ENCODE measurements around the gene DNAJC3.

Gene DNAJC3

DNA sequence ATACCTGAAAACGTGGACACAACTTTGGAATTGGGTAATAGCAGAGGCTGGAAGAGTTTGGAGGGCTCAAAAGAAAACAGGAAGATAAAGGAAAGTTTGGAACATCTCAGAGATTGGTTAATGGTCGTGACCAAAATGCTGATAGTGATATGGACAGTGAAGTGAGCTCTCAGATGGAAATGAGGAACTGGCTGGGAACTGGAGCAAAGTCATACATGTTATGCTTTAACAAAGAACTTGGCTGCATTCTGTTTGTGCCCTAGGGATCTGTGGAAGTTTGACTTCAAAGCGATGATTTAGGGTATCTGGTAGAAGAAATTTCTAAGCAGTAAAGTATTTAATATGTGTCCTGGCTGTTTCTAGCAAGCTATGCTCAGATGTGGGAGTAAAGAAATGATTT is 136.2 kb downstream of the DNAJC3 start:
- Histone ChIP-seq H3K9me3 (ENCODE audit: insufficient read depth, low read depth, low read length) (peaks cover 4% of the 10 kb centered on the region; the same call in 1 of the 2 replicates), H3K4me3 (ENCODE audit: low read length) (no peak overlapping the region), H3K27me3 (ENCODE audit: insufficient read depth, low read length) (no peaks in the 10 kb centered on the region), H3K9ac (ENCODE audit: low read depth, low read length) (no peak overlapping the region), H3K4me1 (ENCODE audit: insufficient read depth, low read length) (no peaks in the 10 kb centered on the region), H3K36me3 (ENCODE audit: insufficient read depth, low read depth, low read length) (no peaks in the 10 kb centered on the region), H3K27ac (ENCODE audit: low read length) (no peak overlapping the region)

DNA sequence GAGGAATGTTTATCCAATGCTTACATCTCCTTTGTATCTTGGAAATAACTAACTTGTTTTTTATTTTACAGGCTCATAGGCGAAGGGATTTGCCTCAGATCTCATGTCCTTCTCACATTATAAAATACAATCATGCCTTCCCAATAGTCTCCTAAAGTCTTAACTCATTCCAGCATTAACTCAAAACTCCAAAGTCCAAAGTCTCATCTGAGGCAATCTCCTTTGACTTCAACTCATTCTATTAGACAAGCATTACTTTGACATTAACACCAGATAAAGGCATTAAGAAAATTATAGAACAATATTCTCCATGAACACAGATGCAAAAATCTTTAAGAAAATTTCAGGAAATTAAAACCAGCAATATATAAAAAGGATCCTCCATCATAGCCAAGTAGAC is 137.6 kb downstream of the DNAJC3 start:
- Histone ChIP-seq H3K9me3 (ENCODE audit: insufficient read depth, low read depth, low read length) (peaks cover 4% of the 10 kb centered on the region; the same call in 1 of the 2 replicates), H3K36me3 (ENCODE audit: insufficient read depth, low read depth, low read length) (no peaks in the 10 kb centered on the region), H3K27ac (ENCODE audit: low read length) (no peak overlapping the region), H3K9ac (ENCODE audit: low read depth, low read length) (no peak overlapping the region), H3K4me1 (ENCODE audit: insufficient read depth, low read length) (no peaks in the 10 kb centered on the region), H3K4me3 (ENCODE audit: low read length) (no peak overlapping the region), H3K27me3 (ENCODE audit: insufficient read depth, low read length) (no peaks in the 10 kb centered on the region)

DNA sequence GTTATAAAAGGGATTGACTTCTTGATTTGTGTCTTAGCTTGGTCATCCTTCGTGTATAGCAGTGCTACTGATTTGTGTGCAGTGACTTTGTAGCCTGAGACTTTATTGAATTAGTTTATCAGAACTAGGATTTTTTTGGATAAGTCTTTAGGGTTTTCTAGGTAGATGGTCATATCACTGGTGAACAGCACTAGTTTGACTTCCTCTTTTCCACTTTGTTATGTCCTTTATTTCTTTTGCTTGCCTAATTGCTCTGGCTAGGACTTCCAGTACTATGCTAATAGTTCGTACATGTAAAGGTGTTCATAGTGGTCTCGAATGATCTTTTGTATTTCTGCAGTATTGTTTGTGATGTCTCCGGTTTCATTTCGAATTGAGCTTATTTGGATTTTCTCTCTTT is 145.4 kb downstream of the DNAJC3 start:
- Histone ChIP-seq H3K36me3 (ENCODE audit: insufficient read depth, low read depth, low read length) (peaks cover 12% of the 10 kb centered on the region; the same call in 1 of the 2 replicates), H3K27ac (ENCODE audit: low read length) (no peak overlapping the region), H3K4me1 (ENCODE audit: insufficient read depth, low read length) (no peaks in the 10 kb centered on the region), H3K4me3 (ENCODE audit: low read length) (no peak overlapping the region), H3K9me3 (ENCODE audit: insufficient read depth, low read depth, low read length) (no peaks in the 10 kb centered on the region), H3K27me3 (ENCODE audit: insufficient read depth, low read length) (no peaks in the 10 kb centered on the region), H3K9ac (ENCODE audit: low read depth, low read length) (no peak overlapping the region)

DNA sequence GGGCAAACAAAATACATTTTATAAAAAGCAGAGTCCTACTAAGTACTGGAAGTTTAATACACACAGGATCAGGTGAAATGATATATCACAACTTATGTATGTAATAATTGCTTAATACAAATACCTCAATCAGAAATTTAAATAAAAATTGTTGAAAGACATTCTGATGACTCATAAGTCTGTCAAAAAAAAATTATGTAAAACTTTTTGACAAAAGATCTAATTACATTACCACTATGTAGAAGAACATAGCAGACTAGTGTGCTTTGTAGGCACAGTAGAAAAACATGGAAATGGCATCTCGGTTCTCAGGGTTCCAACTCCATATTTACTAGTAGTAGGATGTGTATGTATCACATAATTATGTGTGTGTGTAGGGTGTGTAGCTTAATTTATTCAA is 156.2 kb downstream of the DNAJC3 start:
- Histone ChIP-seq H3K9me3 (ENCODE audit: insufficient read depth, low read depth, low read length) (peaks cover 7% of the 10 kb centered on the region; the same call in 1 of the 2 replicates), H3K4me1 (ENCODE audit: insufficient read depth, low read length) (no peaks in the 10 kb centered on the region), H3K27me3 (ENCODE audit: insufficient read depth, low read length) (no peaks in the 10 kb centered on the region), H3K9ac (ENCODE audit: low read depth, low read length) (no peak overlapping the region), H3K4me3 (ENCODE audit: low read length) (no peak overlapping the region), H3K27ac (ENCODE audit: low read length) (no peak overlapping the region), H3K36me3 (ENCODE audit: insufficient read depth, low read depth, low read length) (peaks cover 5% of the 10 kb centered on the region; the same call in 1 of the 2 replicates)

DNA sequence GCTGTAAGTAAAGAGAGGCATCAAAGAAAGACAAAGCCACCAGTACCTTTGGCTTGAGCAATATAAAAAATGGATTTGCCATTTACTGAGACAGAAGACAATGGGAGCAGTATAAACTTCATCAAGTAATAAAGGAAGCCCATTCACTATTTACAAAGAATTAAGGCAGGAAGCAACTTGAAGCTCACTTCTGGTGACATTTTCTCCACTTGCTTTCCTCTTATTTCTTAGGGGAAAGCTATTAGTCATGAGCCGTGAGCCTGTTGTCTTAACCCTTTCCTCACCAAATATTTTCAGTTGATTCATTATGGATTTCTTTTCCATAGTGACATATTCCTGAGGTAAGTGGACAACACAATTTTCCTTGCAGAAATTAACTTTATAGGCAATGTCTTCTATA is 156.8 kb downstream of the DNAJC3 start:
- no peak overlapping the region for H3K4me3 ChIP-seq (ENCODE audit: low read length)
- H3K9ac ChIP-seq (ENCODE audit: low read depth, low read length): no peak overlapping the region
- no peaks in the 10 kb centered on the region for H3K4me1 ChIP-seq (ENCODE audit: insufficient read depth, low read length)
- peaks cover 5% of the 10 kb centered on the region; the same call in 1 of the 2 replicates for H3K36me3 ChIP-seq (ENCODE audit: insufficient read depth, low read depth, low read length)
- no peak overlapping the region for H3K27ac ChIP-seq (ENCODE audit: low read length)
- peaks cover 13% of the 10 kb centered on the region; the same call in 1 of the 2 replicates for H3K9me3 ChIP-seq (ENCODE audit: insufficient read depth, low read depth, low read length)
- H3K27me3 ChIP-seq (ENCODE audit: insufficient read depth, low read length): no peaks in the 10 kb centered on the region

DNA sequence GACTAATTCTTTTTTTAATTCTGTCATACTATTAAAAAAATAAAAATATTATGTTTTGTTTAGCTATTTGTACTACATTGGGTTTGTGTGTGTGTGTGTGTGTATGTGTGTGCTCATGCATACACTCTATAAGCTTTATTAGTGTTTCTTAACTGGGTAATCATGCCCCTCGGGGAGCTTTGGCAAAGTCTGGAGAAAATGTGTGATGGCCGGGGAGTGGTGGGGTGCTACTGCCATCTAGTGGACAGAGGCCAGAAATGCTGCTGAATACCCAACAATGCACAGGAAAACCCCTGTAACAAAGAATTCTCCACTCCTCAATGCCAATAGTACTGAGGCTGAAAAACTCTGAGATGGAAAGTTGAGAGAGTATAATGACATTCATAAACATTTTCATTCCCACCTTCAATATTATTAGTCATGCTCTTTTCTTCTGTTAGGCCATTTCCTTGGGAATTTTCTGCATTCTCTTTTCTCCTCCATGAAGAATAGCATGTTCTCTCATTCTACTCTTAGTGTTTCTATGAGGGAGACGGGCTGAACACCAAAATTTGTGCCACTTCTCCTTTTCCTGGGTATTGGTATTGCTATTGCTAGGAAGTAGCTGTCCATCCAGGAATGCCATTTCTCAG is 157.3 kb downstream of the DNAJC3 start:
- no peak overlapping the region for H3K4me3 ChIP-seq (ENCODE audit: low read length)
- H3K27me3 ChIP-seq (ENCODE audit: insufficient read depth, low read length): no peaks in the 10 kb centered on the region
- H3K9ac ChIP-seq (ENCODE audit: low read depth, low read length): no peak overlapping the region
- H3K27ac ChIP-seq (ENCODE audit: low read length): no peak overlapping the region
- peaks cover 15% of the 10 kb centered on the region; the same call in 1 of the 2 replicates for H3K9me3 ChIP-seq (ENCODE audit: insufficient read depth, low read depth, low read length)
- no peaks in the 10 kb centered on the region for H3K4me1 ChIP-seq (ENCODE audit: insufficient read depth, low read length)
- H3K36me3 ChIP-seq (ENCODE audit: insufficient read depth, low read depth, low read length): peaks cover 5% of the 10 kb centered on the region; the same call in 1 of the 2 replicates

DNA sequence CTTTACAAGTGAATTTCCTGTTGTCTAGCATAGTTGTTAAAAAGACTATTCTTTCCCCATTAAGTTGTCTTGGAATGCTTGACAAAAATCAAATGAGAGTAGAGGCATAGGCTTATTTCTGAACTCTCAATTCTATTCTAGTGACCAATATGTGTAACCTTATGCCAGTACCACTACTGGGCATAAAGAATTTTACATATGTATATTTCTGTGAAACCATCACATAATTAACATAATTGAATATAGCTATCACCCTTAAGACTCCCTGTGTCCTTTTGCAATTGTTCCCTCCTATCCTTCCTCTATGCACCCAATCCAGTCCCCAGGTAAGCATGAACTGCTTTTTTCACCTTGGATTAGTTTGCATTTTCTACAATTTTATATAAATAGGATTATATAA is 165.0 kb downstream of the DNAJC3 start:
- H3K4me1 ChIP-seq (ENCODE audit: insufficient read depth, low read length): no peaks in the 10 kb centered on the region
- no peak overlapping the region for H3K4me3 ChIP-seq (ENCODE audit: low read length)
- no peaks in the 10 kb centered on the region for H3K27me3 ChIP-seq (ENCODE audit: insufficient read depth, low read length)
- H3K27ac ChIP-seq (ENCODE audit: low read length): no peak overlapping the region
- H3K9me3 ChIP-seq (ENCODE audit: insufficient read depth, low read depth, low read length): peaks cover 28% of the 10 kb centered on the region
- H3K36me3 ChIP-seq (ENCODE audit: insufficient read depth, low read depth, low read length): peaks cover 5% of the 10 kb centered on the region; the same call in 1 of the 2 replicates
- H3K9ac ChIP-seq (ENCODE audit: low read depth, low read length): no peak overlapping the region

DNA sequence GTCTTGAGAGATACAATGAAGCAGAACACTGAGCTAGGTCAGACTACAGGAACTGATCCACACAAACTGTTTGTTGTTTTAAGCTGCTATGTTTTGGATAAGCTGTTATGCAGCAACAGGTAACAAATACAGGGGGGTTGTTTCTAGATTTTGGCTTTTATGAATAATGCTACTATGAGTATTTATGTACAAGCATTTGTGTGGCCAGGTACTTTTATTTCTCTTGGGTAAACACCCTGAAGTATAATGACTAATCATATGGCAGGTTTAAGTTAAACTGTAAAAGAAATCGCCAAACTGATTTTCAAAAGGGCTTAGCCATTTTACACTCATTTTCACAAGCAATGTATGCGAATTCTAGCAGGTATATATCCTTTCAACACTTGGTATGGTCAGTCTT is 166.0 kb downstream of the DNAJC3 start:
- Histone ChIP-seq H3K9me3 (ENCODE audit: insufficient read depth, low read depth, low read length) (peaks cover 33% of the 10 kb centered on the region), H3K9ac (ENCODE audit: low read depth, low read length) (no peak overlapping the region), H3K4me3 (ENCODE audit: low read length) (no peak overlapping the region), H3K27ac (ENCODE audit: low read length) (no peak overlapping the region), H3K27me3 (ENCODE audit: insufficient read depth, low read length) (no peaks in the 10 kb centered on the region), H3K4me1 (ENCODE audit: insufficient read depth, low read length) (no peaks in the 10 kb centered on the region), H3K36me3 (ENCODE audit: insufficient read depth, low read depth, low read length) (peaks cover 5% of the 10 kb centered on the region; the same call in 1 of the 2 replicates)

Data from iPS-20b (cell line).